Measurements from ENCODE around the gene SYNE2.

- TF ChIP-seq CTCF (IDR thresholded peaks at IDR 0.05) (no peak), EP300 (IDR thresholded peaks at IDR 0.05) (no peak)
These were observed 99.5 kb downstream of the SYNE2 start for GRCh38 chr14:63952053-63952932.
